ENCODE results near the gene PNPT1. TPM values are rescaled to one million over a fixed set of nuclear protein-coding genes. Genes with fewer than 3 reads are reported as not detected.
"Not testable (repeated sequence)": the region's sequence is repeated elsewhere in the genome, so short reads cannot be mapped to it uniquely, and the experiment has no call there.

Gene PNPT1
- total RNA-seq, 2 experiments from 2014 or later: 10.2 to 10.3 TPM

DNA sequence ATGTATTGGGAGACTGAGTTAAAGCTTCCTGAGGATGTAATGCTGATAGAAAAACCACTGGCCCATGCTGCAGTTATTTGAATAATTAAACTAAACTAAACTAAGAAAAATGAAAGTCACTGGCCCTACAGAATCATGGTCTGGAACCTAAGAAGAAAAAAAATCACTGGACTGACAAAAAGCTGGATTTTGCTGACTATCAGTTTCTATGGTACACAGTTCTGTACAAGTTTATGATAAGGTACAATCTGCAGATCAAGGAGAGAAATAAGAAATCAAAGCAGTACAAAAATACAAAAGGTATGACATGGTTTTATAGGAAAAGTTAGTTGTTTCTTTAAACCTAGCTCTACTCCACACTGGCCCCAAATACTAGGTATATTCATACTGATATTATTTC, 91.8 kb downstream of the PNPT1 start:
- TF ChIP-seq, protein P1, sequence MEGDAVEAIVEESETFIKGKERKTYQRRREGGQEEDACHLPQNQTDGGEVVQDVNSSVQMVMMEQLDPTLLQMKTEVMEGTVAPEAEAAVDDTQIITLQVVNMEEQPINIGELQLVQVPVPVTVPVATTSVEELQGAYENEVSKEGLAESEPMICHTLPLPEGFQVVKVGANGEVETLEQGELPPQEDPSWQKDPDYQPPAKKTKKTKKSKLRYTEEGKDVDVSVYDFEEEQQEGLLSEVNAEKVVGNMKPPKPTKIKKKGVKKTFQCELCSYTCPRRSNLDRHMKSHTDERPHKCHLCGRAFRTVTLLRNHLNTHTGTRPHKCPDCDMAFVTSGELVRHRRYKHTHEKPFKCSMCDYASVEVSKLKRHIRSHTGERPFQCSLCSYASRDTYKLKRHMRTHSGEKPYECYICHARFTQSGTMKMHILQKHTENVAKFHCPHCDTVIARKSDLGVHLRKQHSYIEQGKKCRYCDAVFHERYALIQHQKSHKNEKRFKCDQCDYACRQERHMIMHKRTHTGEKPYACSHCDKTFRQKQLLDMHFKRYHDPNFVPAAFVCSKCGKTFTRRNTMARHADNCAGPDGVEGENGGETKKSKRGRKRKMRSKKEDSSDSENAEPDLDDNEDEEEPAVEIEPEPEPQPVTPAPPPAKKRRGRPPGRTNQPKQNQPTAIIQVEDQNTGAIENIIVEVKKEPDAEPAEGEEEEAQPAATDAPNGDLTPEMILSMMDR (IDR thresholded peaks at IDR 0.05): no peak
- ChIA-PET CTCF (interaction anchor here (1.2 kb wide), 1 partner anchor 15 kb away, joined by 3 read pairs; the partner anchor contains the start of gene PPP4R3B), POLR2A (interaction anchor here (2.1 kb wide), 1 partner anchor 82 kb away, joined by 6 read pairs; the partner anchor contains the start of gene CFAP36)
- H3K27ac ChIP-seq (ENCODE audit: low read depth in 1 of 2, low read length in 2 of 2): no peak overlapping the region
- Mint-ChIP-seq H3K9me3 (no peaks in the 10 kb centered on the region), H3K4me1 (ENCODE audit: low read depth) (peaks cover 62% of the 10 kb centered on the region), H3K36me3 (ENCODE audit: low read depth) (peaks cover 76% of the 10 kb centered on the region), H3K27me3 (no peaks in the 10 kb centered on the region), H3K4me3 (no peak overlapping the region), H3K27ac (peak overlapping the region; percentile 3)
- H3K27me3 ChIP-seq (ENCODE audit: control insufficient read depth in 1 of 2, insufficient read depth in 2 of 2, low read length in 2 of 2): no peaks in the 10 kb centered on the region
- ATAC-seq (ENCODE audit: poor library complexity) (no peak), DNase-seq (no peak)
- intact Hi-C loops (cut with DNase I, micrococcal nuclease): no loop called here
- H3K4me1 ChIP-seq (ENCODE audit: insufficient read depth, low read length): peaks cover 20% of the 10 kb centered on the region
- no peak overlapping the region for H3K4me3 ChIP-seq (ENCODE audit: low read length)
- H3K36me3 ChIP-seq (ENCODE audit: insufficient read depth, low read length): peaks cover 46% of the 10 kb centered on the region
- no peaks in the 10 kb centered on the region for H3K9me3 ChIP-seq (ENCODE audit: control insufficient read depth in 1 of 2, insufficient read depth in 1 of 2, low read length in 2 of 2)

DNA sequence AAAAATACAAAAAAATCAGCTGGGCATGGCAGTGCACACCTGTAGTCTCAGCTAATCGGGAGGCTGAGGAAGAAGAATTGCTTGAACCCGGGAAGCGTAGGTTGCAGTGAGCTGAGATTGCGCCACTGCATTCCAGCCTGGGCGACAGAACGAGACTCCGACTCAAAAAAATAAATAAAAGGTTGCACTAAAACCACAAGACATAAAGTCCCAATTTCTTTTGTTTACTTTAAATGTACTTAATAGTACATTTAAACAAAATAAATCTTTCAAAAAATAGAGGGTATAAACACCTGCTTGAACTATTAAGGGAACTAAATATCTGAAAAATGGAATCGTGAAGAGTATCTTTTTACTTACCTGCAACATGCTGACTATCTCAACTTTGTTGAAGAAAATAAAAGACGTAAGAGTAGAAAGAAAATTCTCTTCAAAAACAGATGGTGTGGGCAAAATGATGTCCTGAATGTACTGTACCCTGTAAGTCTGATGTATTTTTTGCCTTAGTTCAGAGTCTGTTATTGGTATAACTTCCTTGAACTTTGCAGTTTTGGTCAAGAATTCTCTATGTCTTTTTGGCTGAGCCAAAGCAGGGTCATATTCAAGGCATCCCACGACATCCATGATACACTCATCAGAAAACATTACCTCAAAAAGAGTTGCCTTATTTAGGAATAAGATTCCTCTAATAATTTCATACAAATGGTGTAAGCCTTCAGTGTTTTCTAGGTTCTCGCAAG, 95.4 kb downstream of the PNPT1 start:
- Histone ChIP-seq H3K4me3 (ENCODE audit: low read length) (no peak overlapping the region), H3K9me3 (ENCODE audit: control insufficient read depth in 1 of 2, insufficient read depth in 1 of 2, low read length in 2 of 2) (no peaks in the 10 kb centered on the region), H3K27me3 (ENCODE audit: control insufficient read depth in 1 of 2, insufficient read depth in 2 of 2, low read length in 2 of 2) (no peaks in the 10 kb centered on the region), H3K27ac (ENCODE audit: low read depth in 1 of 2, low read length in 2 of 2) (no peak overlapping the region), H3K36me3 (ENCODE audit: insufficient read depth, low read length) (peaks cover 61% of the 10 kb centered on the region), H3K4me1 (ENCODE audit: insufficient read depth, low read length) (peaks cover 11% of the 10 kb centered on the region)
- intact Hi-C loops (cut with DNase I, micrococcal nuclease): no loop called here
- no peaks in the 10 kb centered on the region for H3K9me3 Mint-ChIP-seq
- no peak overlapping the region for H3K4me3 Mint-ChIP-seq
- H3K27me3 Mint-ChIP-seq: no peaks in the 10 kb centered on the region
- H3K27ac Mint-ChIP-seq: peak overlapping the region; percentile 12
- ChIA-PET POLR2A (interaction anchor here (1.1 kb wide), 1 partner anchor 12 kb away, joined by 3 read pairs; no protein-coding TSS in a partner anchor), CTCF (no interaction called here)
- H3K36me3 Mint-ChIP-seq (ENCODE audit: low read depth): peaks cover 84% of the 10 kb centered on the region
- peaks cover 56% of the 10 kb centered on the region for H3K4me1 Mint-ChIP-seq (ENCODE audit: low read depth)
- DNase-seq: no peak
- ATAC-seq (ENCODE audit: poor library complexity): no peak
- TF ChIP-seq, protein P1 (IDR thresholded peaks at IDR 0.05): no peak

DNA sequence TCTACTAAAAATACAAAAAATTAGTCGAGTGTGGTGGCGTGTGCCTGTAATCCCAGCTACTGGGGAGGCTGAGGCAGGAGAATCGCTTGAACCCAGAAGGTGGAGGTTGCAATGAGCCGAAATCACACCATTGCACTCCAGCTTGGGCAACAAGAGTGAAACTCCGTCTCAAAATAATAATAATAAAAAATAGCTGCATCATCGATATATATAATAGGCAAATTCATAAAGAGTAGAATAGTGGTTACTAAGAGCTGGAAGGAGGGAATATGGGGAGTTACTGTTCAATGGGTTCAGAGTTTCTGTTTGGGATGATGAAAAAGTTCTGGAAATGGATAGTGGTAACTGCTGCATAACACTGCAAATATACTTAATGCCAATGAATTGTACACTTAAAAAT, 96.8 kb downstream of the PNPT1 start:
- H3K4me3 ChIP-seq (ENCODE audit: low read length); DNase-seq; CTCF ChIA-PET; H3K27me3 Mint-ChIP-seq; intact Hi-C loops (cut with DNase I, micrococcal nuclease); ATAC-seq (ENCODE audit: poor library complexity); H3K27me3 ChIP-seq (ENCODE audit: control insufficient read depth in 1 of 2, insufficient read depth in 2 of 2, low read length in 2 of 2); H3K9me3 ChIP-seq (ENCODE audit: control insufficient read depth in 1 of 2, insufficient read depth in 1 of 2, low read length in 2 of 2); H3K4me3 Mint-ChIP-seq; H3K27ac ChIP-seq (ENCODE audit: low read depth in 1 of 2, low read length in 2 of 2); H3K9me3 Mint-ChIP-seq: not testable (repeated sequence)
- Mint-ChIP-seq H3K27ac (peak overlapping the region; percentile 44), H3K36me3 (ENCODE audit: low read depth) (peaks cover 78% of the 10 kb centered on the region), H3K4me1 (ENCODE audit: low read depth) (peaks cover 51% of the 10 kb centered on the region)
- peaks cover 48% of the 10 kb centered on the region for H3K36me3 ChIP-seq (ENCODE audit: insufficient read depth, low read length)
- peaks cover 10% of the 10 kb centered on the region for H3K4me1 ChIP-seq (ENCODE audit: insufficient read depth, low read length)
- POLR2A ChIA-PET: interaction anchor here (1.1 to 1.4 kb wide), 2 partner anchors 21 to 77 kb away, joined by 3 to 4 read pairs; partner anchors contain the start of genes CFAP36 and PPP4R3B
